ENCODE results near the gene DSCAM.

DSCAM gene

GRCh38 chr21:40547906-40548513 is 298.9 kb downstream of the DSCAM start:
- H3K36me3 Mint-ChIP-seq (ENCODE audit: low read depth), result no peaks in the 10 kb centered on the region
- no peak overlapping the region for H3K27ac Mint-ChIP-seq
- peaks cover 17% of the 10 kb centered on the region for H3K9me3 Mint-ChIP-seq
- H3K4me3 Mint-ChIP-seq, result no peak overlapping the region
- no peaks in the 10 kb centered on the region for H3K4me1 Mint-ChIP-seq (ENCODE audit: low read depth)
- H3K27me3 Mint-ChIP-seq (ENCODE audit: low read depth), result no peaks in the 10 kb centered on the region

- no peaks in the 10 kb centered on the region for H3K36me3 Mint-ChIP-seq (ENCODE audit: low read depth)
- peaks cover 14% of the 10 kb centered on the region for H3K9me3 Mint-ChIP-seq
- no peak overlapping the region for H3K27ac Mint-ChIP-seq
- no peaks in the 10 kb centered on the region for H3K4me1 Mint-ChIP-seq (ENCODE audit: low read depth)
- H3K4me3 Mint-ChIP-seq, result no peak overlapping the region
- H3K27me3 Mint-ChIP-seq (ENCODE audit: low read depth), result no peaks in the 10 kb centered on the region
Observed at GRCh38 chr21:40546647-40547046, 300.3 kb downstream of the DSCAM start.

- Mint-ChIP-seq H3K27ac (no peak overlapping the region), H3K9me3 (peaks cover 12% of the 10 kb centered on the region), H3K4me3 (no peak overlapping the region), H3K36me3 (ENCODE audit: low read depth) (no peaks in the 10 kb centered on the region), H3K4me1 (ENCODE audit: low read depth) (no peaks in the 10 kb centered on the region), H3K27me3 (ENCODE audit: low read depth) (no peaks in the 10 kb centered on the region)
Observed at GRCh38 chr21:40540216-40540615, 306.7 kb downstream of the DSCAM start.

- H3K4me3 Mint-ChIP-seq, result no peak overlapping the region
- H3K4me1 Mint-ChIP-seq (ENCODE audit: low read depth), result no peaks in the 10 kb centered on the region
- no peaks in the 10 kb centered on the region for H3K36me3 Mint-ChIP-seq (ENCODE audit: low read depth)
- no peak overlapping the region for H3K27ac Mint-ChIP-seq
- H3K27me3 Mint-ChIP-seq (ENCODE audit: low read depth), result no peaks in the 10 kb centered on the region
- H3K9me3 Mint-ChIP-seq, result peaks cover 15% of the 10 kb centered on the region
Observed at GRCh38 chr21:40534886-40535285, 312.1 kb downstream of the DSCAM start.

GRCh38 chr21:40531431-40532110 is 315.4 kb downstream of the DSCAM start:
- Mint-ChIP-seq H3K27me3 (ENCODE audit: low read depth) (no peaks in the 10 kb centered on the region), H3K4me3 (no peak overlapping the region), H3K27ac (no peak overlapping the region), H3K9me3 (peaks cover 28% of the 10 kb centered on the region), H3K36me3 (ENCODE audit: low read depth) (no peaks in the 10 kb centered on the region), H3K4me1 (ENCODE audit: low read depth) (no peaks in the 10 kb centered on the region)

- H3K4me3 Mint-ChIP-seq, result no peak overlapping the region
- no peaks in the 10 kb centered on the region for H3K27me3 Mint-ChIP-seq (ENCODE audit: low read depth)
- no peak overlapping the region for H3K27ac Mint-ChIP-seq
- H3K9me3 Mint-ChIP-seq, result peaks cover 28% of the 10 kb centered on the region
- no peaks in the 10 kb centered on the region for H3K36me3 Mint-ChIP-seq (ENCODE audit: low read depth)
- no peaks in the 10 kb centered on the region for H3K4me1 Mint-ChIP-seq (ENCODE audit: low read depth)
Observed at GRCh38 chr21:40531016-40531415, 315.9 kb downstream of the DSCAM start.

- Mint-ChIP-seq H3K27me3 (ENCODE audit: low read depth) (no peaks in the 10 kb centered on the region), H3K4me1 (ENCODE audit: low read depth) (no peaks in the 10 kb centered on the region), H3K4me3 (no peak overlapping the region)
Observed at GRCh38 chr21:40517646-40518045, 329.3 kb downstream of the DSCAM start.

GRCh38 chr21:40516335-40516734 is 330.6 kb downstream of the DSCAM start:
- H3K9me3 Mint-ChIP-seq, result peaks cover 7% of the 10 kb centered on the region
- H3K4me1 Mint-ChIP-seq (ENCODE audit: low read depth), result no peaks in the 10 kb centered on the region
- H3K4me3 Mint-ChIP-seq, result no peak overlapping the region
- no peaks in the 10 kb centered on the region for H3K27me3 Mint-ChIP-seq (ENCODE audit: low read depth)
- H3K27ac Mint-ChIP-seq, result no peak overlapping the region
- no peaks in the 10 kb centered on the region for H3K36me3 Mint-ChIP-seq (ENCODE audit: low read depth)

More at GRCh38 chr21:40517646-40518045, 329.3 kb downstream of the DSCAM start:
- Mint-ChIP-seq H3K9me3 (no peaks in the 10 kb centered on the region), H3K36me3 (ENCODE audit: low read depth) (no peaks in the 10 kb centered on the region), H3K27ac (no peak overlapping the region)

GRCh38 chr21:40512590-40512989 is 334.4 kb downstream of the DSCAM start:
- Mint-ChIP-seq H3K36me3 (ENCODE audit: low read depth) (no peaks in the 10 kb centered on the region), H3K27me3 (ENCODE audit: low read depth) (no peaks in the 10 kb centered on the region), H3K4me1 (ENCODE audit: low read depth) (no peaks in the 10 kb centered on the region), H3K27ac (no peak overlapping the region), H3K9me3 (peaks cover 7% of the 10 kb centered on the region), H3K4me3 (no peak overlapping the region)

- Mint-ChIP-seq H3K36me3 (ENCODE audit: low read depth) (no peaks in the 10 kb centered on the region), H3K27me3 (ENCODE audit: low read depth) (no peaks in the 10 kb centered on the region), H3K27ac (no peak overlapping the region), H3K4me1 (ENCODE audit: low read depth) (no peaks in the 10 kb centered on the region), H3K9me3 (peaks cover 7% of the 10 kb centered on the region), H3K4me3 (no peak overlapping the region)
Observed at GRCh38 chr21:40507978-40508377, 339.0 kb downstream of the DSCAM start.

- H3K4me3 Mint-ChIP-seq, result no peak overlapping the region
- no peak overlapping the region for H3K27ac Mint-ChIP-seq
- no peaks in the 10 kb centered on the region for H3K4me1 Mint-ChIP-seq (ENCODE audit: low read depth)
- no peaks in the 10 kb centered on the region for H3K9me3 Mint-ChIP-seq
- no peaks in the 10 kb centered on the region for H3K27me3 Mint-ChIP-seq (ENCODE audit: low read depth)
- no peaks in the 10 kb centered on the region for H3K36me3 Mint-ChIP-seq (ENCODE audit: low read depth)
Observed at GRCh38 chr21:40505681-40506080, 341.3 kb downstream of the DSCAM start.

GRCh38 chr21:40505244-40505643 is 341.7 kb downstream of the DSCAM start:
- no peaks in the 10 kb centered on the region for H3K27me3 Mint-ChIP-seq (ENCODE audit: low read depth)
- H3K36me3 Mint-ChIP-seq (ENCODE audit: low read depth), result no peaks in the 10 kb centered on the region
- no peak overlapping the region for H3K4me3 Mint-ChIP-seq
- H3K27ac Mint-ChIP-seq, result no peak overlapping the region
- H3K9me3 Mint-ChIP-seq, result no peaks in the 10 kb centered on the region
- no peaks in the 10 kb centered on the region for H3K4me1 Mint-ChIP-seq (ENCODE audit: low read depth)

GRCh38 chr21:40504825-40505224 is 342.1 kb downstream of the DSCAM start:
- Mint-ChIP-seq H3K9me3 (no peaks in the 10 kb centered on the region), H3K4me3 (no peak overlapping the region), H3K27me3 (ENCODE audit: low read depth) (no peaks in the 10 kb centered on the region), H3K27ac (no peak overlapping the region), H3K36me3 (ENCODE audit: low read depth) (no peaks in the 10 kb centered on the region), H3K4me1 (ENCODE audit: low read depth) (no peaks in the 10 kb centered on the region)

GRCh38 chr21:40496116-40496515 is 350.8 kb downstream of the DSCAM start:
- Mint-ChIP-seq H3K9me3 (peaks cover 27% of the 10 kb centered on the region), H3K27me3 (ENCODE audit: low read depth) (no peaks in the 10 kb centered on the region), H3K27ac (no peak overlapping the region), H3K4me3 (no peak overlapping the region), H3K36me3 (ENCODE audit: low read depth) (peaks cover 3% of the 10 kb centered on the region), H3K4me1 (ENCODE audit: low read depth) (no peaks in the 10 kb centered on the region)

- H3K36me3 Mint-ChIP-seq (ENCODE audit: low read depth), result peaks cover 3% of the 10 kb centered on the region
Observed at GRCh38 chr21:40490408-40490807, 356.6 kb downstream of the DSCAM start.

More at GRCh38 chr21:40490408-40490807, 356.6 kb downstream of the DSCAM start:
- Mint-ChIP-seq H3K4me3 (no peak overlapping the region), H3K27ac (no peak overlapping the region), H3K4me1 (ENCODE audit: low read depth) (no peaks in the 10 kb centered on the region), H3K27me3 (ENCODE audit: low read depth) (no peaks in the 10 kb centered on the region), H3K9me3 (peaks cover 45% of the 10 kb centered on the region)
